ENCODE results near the gene OPCML. TPM values are rescaled to one million over a fixed set of nuclear protein-coding genes. Genes with fewer than 3 reads are reported as not detected.

OPCML gene
- total and polyA plus RNA-seq, 7 donors = 0.01 to 0.80 (median 0.07) TPM; not detected in 4

GRCh38 chr11:132620423-132620822 lies 911.9 kb downstream of the OPCML start:
- Histone ChIP-seq H3K4me3 (no peak overlapping the region), H3K9me3 (no peaks in the 10 kb centered on the region), H3K4me1 (no peaks in the 10 kb centered on the region), H3K36me3 (ENCODE audit: insufficient read depth in 1 of 2, low read depth in 1 of 2) (no peaks in the 10 kb centered on the region), H3K27me3 (ENCODE audit: insufficient read depth in 3 of 3, low read length in 2 of 3) (peaks cover 0 to 2% (median 0%) of the 10 kb centered on the region in 3 donors), H3K27ac (no peak overlapping the region)
- ATAC-seq = no peak
- TF ChIP-seq, protein P1, sequence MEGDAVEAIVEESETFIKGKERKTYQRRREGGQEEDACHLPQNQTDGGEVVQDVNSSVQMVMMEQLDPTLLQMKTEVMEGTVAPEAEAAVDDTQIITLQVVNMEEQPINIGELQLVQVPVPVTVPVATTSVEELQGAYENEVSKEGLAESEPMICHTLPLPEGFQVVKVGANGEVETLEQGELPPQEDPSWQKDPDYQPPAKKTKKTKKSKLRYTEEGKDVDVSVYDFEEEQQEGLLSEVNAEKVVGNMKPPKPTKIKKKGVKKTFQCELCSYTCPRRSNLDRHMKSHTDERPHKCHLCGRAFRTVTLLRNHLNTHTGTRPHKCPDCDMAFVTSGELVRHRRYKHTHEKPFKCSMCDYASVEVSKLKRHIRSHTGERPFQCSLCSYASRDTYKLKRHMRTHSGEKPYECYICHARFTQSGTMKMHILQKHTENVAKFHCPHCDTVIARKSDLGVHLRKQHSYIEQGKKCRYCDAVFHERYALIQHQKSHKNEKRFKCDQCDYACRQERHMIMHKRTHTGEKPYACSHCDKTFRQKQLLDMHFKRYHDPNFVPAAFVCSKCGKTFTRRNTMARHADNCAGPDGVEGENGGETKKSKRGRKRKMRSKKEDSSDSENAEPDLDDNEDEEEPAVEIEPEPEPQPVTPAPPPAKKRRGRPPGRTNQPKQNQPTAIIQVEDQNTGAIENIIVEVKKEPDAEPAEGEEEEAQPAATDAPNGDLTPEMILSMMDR (IDR thresholded peaks at IDR 0.05) = no peak
- intact Hi-C loops (cut with DNase I) = no loop called here
- no peak for DNase-seq
- 53 to 79% (median 68%) methylated on average over 2 of the region's 2 CpGs for WGBS, 3 donors

GRCh38 chr11:132610791-132611190 lies 921.5 kb downstream of the OPCML start:
- Histone ChIP-seq H3K4me3 (no peak overlapping the region), H3K9me3 (no peaks in the 10 kb centered on the region), H3K4me1 (no peaks in the 10 kb centered on the region), H3K27me3 (ENCODE audit: insufficient read depth in 3 of 3, low read length in 2 of 3) (no peaks in the 10 kb centered on the region), H3K27ac (no peak overlapping the region), H3K36me3 (ENCODE audit: insufficient read depth in 1 of 2, low read depth in 1 of 2) (no peaks in the 10 kb centered on the region)
- WGBS, 3 donors = 79 to 87% (median 81%) methylated on average over 4 of the region's 4 CpGs
- DNase-seq (no peak), ATAC-seq (no peak)
- TF ChIP-seq, protein P1 (IDR thresholded peaks at IDR 0.05) = no peak
- intact Hi-C loops (cut with DNase I) = no loop called here

- Histone ChIP-seq H3K4me3 (no peak overlapping the region), H3K27ac (no peak overlapping the region), H3K4me1 (no peaks in the 10 kb centered on the region), H3K36me3 (ENCODE audit: insufficient read depth in 1 of 2, low read depth in 1 of 2) (no peaks in the 10 kb centered on the region), H3K27me3 (ENCODE audit: insufficient read depth in 3 of 3, low read length in 2 of 3) (no peaks in the 10 kb centered on the region), H3K9me3 (no peaks in the 10 kb centered on the region)
- WGBS, 3 donors = 85 to 93% (median 89%) methylated on average over 8 of the region's 8 CpGs
- no peak for DNase-seq
- no peak for ATAC-seq
- TF ChIP-seq, protein P1 (IDR thresholded peaks at IDR 0.05) = no peak
- intact Hi-C loops (cut with DNase I) = no loop called here
Measured at GRCh38 chr11:132610216-132610615, 922.1 kb downstream of the OPCML start.

- DNase-seq = no peak
- Histone ChIP-seq H3K4me1 (no peaks in the 10 kb centered on the region), H3K4me3 (no peak overlapping the region), H3K36me3 (ENCODE audit: insufficient read depth in 1 of 2, low read depth in 1 of 2) (no peaks in the 10 kb centered on the region), H3K27ac (no peak overlapping the region), H3K27me3 (ENCODE audit: insufficient read depth in 3 of 3, low read length in 2 of 3) (no peaks in the 10 kb centered on the region), H3K9me3 (no peaks in the 10 kb centered on the region)
- intact Hi-C loops (cut with DNase I) = no loop called here
- 69 to 73% (median 72%) methylated on average over 2 of the region's 2 CpGs for WGBS, 3 donors
- no peak for ATAC-seq
- TF ChIP-seq, protein P1 (IDR thresholded peaks at IDR 0.05) = no peak
Measured at GRCh38 chr11:132607575-132607974, 924.7 kb downstream of the OPCML start.

GRCh38 chr11:132605825-132606570 lies 926.3 kb downstream of the OPCML start:
- DNase-seq (no peak), ATAC-seq (no peak)
- Histone ChIP-seq H3K4me3 (no peak overlapping the region), H3K27me3 (ENCODE audit: insufficient read depth in 3 of 3, low read length in 2 of 3) (no peaks in the 10 kb centered on the region), H3K36me3 (ENCODE audit: insufficient read depth in 1 of 2, low read depth in 1 of 2) (no peaks in the 10 kb centered on the region), H3K27ac (no peak overlapping the region), H3K4me1 (no peaks in the 10 kb centered on the region), H3K9me3 (no peaks in the 10 kb centered on the region)
- TF ChIP-seq, protein P1 (IDR thresholded peaks at IDR 0.05) = no peak
- 44 to 48% (median 45%) methylated on average over 9 of the region's 9 CpGs for WGBS, 3 donors
- intact Hi-C loops (cut with DNase I) = no loop called here

All from psoas muscle (tissue), 8 donors.